Measurements from ENCODE around the gene RNLS.

DNA sequence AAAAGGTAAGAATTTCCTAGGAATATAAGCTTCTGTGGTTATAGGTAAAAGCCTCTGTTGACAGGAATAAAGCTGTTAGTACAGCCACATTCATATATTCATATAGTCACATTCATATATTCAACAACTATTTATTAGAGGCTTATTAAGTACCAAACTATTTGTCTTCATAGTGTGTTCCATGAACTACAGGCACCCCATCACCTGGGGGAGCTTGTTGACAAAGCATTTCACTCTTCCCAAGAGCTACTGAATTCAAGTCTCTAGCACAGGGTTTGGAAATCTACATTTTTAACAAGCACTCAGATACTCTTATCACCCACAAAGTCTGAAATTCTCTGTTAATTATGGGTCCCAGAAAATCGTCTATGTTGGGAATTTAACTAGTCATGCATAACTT is 110.6 kb downstream of the RNLS start:
- TF ChIP-seq POLR2AphosphoS5 (IDR thresholded peaks at IDR 0.05; ENCODE audit: insufficient read depth in 1 of 2, low read depth in 1 of 2): no peak
- TF ChIP-seq, protein P1, sequence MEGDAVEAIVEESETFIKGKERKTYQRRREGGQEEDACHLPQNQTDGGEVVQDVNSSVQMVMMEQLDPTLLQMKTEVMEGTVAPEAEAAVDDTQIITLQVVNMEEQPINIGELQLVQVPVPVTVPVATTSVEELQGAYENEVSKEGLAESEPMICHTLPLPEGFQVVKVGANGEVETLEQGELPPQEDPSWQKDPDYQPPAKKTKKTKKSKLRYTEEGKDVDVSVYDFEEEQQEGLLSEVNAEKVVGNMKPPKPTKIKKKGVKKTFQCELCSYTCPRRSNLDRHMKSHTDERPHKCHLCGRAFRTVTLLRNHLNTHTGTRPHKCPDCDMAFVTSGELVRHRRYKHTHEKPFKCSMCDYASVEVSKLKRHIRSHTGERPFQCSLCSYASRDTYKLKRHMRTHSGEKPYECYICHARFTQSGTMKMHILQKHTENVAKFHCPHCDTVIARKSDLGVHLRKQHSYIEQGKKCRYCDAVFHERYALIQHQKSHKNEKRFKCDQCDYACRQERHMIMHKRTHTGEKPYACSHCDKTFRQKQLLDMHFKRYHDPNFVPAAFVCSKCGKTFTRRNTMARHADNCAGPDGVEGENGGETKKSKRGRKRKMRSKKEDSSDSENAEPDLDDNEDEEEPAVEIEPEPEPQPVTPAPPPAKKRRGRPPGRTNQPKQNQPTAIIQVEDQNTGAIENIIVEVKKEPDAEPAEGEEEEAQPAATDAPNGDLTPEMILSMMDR (IDR thresholded peaks at IDR 0.05): no peak

All from vagina (tissue), 2 donors.